NT2/D1 (cell line): ENCODE measurements around the gene SLC6A12.

Experiments used
- DNase-seq: peaks from one replicate; pipeline ENCODE4 v3.0.0-alpha.2; 2011; ENCODE audit warnings: low read depth, low spot score
- H3K27me3 ChIP-seq: 2 replicates; pipeline ENCODE4 v1.6.0; 2011; ENCODE audit warnings: mild to moderate bottlenecking; ENCODE audit not compliant: insufficient read length, insufficient read depth
- H3K36me3 ChIP-seq: 2 replicates; pipeline ENCODE4 v1.6.1; 2011; ENCODE audit warnings: mild to moderate bottlenecking, low read length, mixed read lengths; ENCODE audit not compliant: insufficient read depth, insufficient read length
- H3K4me1 ChIP-seq: 2 replicates; pipeline ENCODE4 v1.5.1; 2011; ENCODE audit not compliant: insufficient read depth, insufficient read length
- H3K4me3 ChIP-seq: 2 replicates; pipeline ENCODE4 v1.5.1; 2011; ENCODE audit warnings: low read depth; ENCODE audit not compliant: insufficient read length
- H3K9ac ChIP-seq: 2 replicates; pipeline ENCODE4 v1.6.0; 2011; ENCODE audit warnings: low read depth; ENCODE audit not compliant: insufficient read length
- H3K9me3 ChIP-seq: 2 replicates; pipeline ENCODE4 v1.5.1; 2011; ENCODE audit warnings: mild to moderate bottlenecking, low read length; ENCODE audit not compliant: insufficient read depth
- SUZ12 ChIP-seq: IDR thresholded peaks from 2 replicates; pipeline ENCODE4 v1.6.1; 2011; ENCODE audit not compliant: insufficient read length, insufficient read depth; ENCODE audit errors: extremely low read depth
- YY1 ChIP-seq: IDR thresholded peaks from 2 replicates; pipeline ENCODE4 v1.6.1; 2011; ENCODE audit not compliant: insufficient read length, insufficient read depth
- ZNF274 ChIP-seq: IDR thresholded peaks from 2 replicates; pipeline ENCODE4 v1.6.1; 2011; ENCODE audit warnings: mild to moderate bottlenecking, low read depth, low read length

SLC6A12 gene

DNA sequence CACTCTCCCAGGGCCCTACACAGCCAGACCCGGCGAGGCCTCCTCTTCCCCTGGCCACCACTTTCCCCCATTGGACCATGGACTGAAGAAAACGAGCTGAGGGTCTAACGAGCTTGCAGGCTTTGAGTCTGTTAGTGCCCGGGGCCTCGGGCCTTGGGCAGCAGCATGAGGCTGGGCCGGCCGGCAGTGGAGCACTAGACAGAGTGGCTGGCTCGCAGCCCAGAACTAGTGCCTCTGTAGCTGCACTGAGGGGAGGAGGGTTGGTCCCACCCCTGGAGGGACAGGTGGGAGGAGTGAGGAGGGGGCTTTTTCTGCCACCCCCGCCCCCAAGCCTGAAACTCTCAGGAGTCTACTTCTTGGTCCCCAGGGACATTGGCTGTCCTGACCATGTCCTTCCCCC, 38.7 kb downstream of the SLC6A12 start:
- Histone ChIP-seq H3K9me3 (no peaks in the 10 kb centered on the region), H3K4me1 (peaks cover 80% of the 10 kb centered on the region), H3K27me3 (no peaks in the 10 kb centered on the region), H3K4me3 (no peak overlapping the region), H3K9ac (peak overlapping the region; percentile 57), H3K36me3 (no peaks in the 10 kb centered on the region)
- DNase-seq: no peak
- no peak for TF ChIP-seq ZNF274
- no peak for TF ChIP-seq SUZ12
- TF ChIP-seq YY1: no peak

DNA sequence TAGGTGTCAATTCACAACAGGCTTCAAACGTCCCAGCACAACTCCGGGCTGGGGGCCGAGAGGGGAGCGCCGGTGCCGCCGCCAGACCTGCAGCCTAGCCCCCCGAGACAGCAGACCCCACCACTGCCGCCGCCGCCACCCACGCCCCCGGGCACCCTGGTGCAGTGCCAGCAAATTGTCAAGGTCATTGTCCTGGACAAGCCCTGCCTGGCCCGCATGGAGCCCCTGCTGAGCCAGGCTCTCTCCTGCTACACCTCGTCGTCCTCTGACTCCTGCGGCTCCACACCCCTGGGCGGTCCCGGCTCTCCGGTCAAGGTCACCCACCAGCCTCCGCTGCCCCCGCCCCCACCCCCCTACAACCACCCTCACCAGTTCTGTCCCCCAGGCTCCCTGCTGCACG, 39.4 kb downstream of the SLC6A12 start:
- peak overlapping the region; percentile 1 for H3K9ac ChIP-seq

DNA sequence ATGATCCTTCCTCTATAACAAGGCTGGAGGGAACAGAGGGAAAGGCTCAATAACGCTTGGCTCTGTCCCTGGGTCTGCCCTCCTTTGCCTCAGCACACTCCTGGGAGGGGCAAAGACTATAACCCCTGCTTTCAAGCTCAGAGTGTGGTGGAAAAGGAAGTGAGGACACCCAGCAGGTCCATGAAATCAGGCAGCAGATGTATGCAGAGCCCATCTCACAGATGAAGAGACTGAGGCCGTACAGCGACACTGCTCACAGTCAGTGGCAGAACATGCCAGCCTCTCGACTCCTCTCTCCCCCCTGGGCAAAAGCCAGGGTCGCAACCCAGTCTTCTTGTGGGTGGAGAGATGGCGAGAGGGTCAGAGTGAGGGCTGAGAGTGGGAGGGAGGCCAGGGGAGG, 39.8 kb downstream of the SLC6A12 start:
- Histone ChIP-seq H3K4me3 (no peak overlapping the region), H3K27me3 (no peaks in the 10 kb centered on the region), H3K36me3 (no peaks in the 10 kb centered on the region), H3K9me3 (no peaks in the 10 kb centered on the region), H3K4me1 (peaks cover 87% of the 10 kb centered on the region), H3K9ac (peak overlapping the region; percentile 1)
- DNase-seq: no peak
- TF ChIP-seq YY1 (no peak), ZNF274 (no peak), SUZ12 (no peak)

More for the DNA sequence above, 39.4 kb downstream of the SLC6A12 start:
- TF ChIP-seq SUZ12 (no peak), ZNF274 (no peak), YY1 (no peak)
- DNase-seq: no peak
- no peaks in the 10 kb centered on the region for H3K36me3 ChIP-seq
- H3K27me3 ChIP-seq: no peaks in the 10 kb centered on the region
- H3K4me3 ChIP-seq: no peak overlapping the region
- peaks cover 84% of the 10 kb centered on the region for H3K4me1 ChIP-seq
- no peaks in the 10 kb centered on the region for H3K9me3 ChIP-seq

DNA sequence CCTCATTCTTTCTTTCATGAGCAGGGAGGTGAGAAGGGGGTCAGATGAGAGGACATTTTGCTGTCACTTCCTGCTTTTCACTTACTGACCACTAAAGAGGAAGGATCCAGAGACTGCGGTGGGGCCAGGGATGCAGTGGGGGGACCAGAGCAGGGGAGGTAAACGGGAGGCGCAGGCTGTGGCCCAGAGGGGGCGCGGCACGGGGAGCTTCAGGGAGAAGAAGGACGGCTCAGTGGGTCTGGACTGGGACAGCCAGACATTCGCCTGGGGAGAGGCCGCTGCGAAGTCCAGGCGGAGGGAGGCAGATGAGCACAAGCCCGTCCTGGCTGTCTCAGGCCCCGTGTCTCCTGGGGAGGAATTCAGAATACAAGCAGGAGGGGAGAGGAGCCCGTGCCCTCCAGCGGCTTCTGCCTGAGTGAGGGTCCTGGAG, 41.2 kb downstream of the SLC6A12 start:
- no peaks in the 10 kb centered on the region for H3K9me3 ChIP-seq
- H3K4me3 ChIP-seq: no peak overlapping the region
- H3K9ac ChIP-seq: peak overlapping the region; percentile 23
- H3K4me1 ChIP-seq: peaks cover 84% of the 10 kb centered on the region
- DNase-seq: no peak
- no peaks in the 10 kb centered on the region for H3K27me3 ChIP-seq
- no peaks in the 10 kb centered on the region for H3K36me3 ChIP-seq
- no peak for TF ChIP-seq SUZ12
- no peak for TF ChIP-seq ZNF274
- no peak for TF ChIP-seq YY1

DNA sequence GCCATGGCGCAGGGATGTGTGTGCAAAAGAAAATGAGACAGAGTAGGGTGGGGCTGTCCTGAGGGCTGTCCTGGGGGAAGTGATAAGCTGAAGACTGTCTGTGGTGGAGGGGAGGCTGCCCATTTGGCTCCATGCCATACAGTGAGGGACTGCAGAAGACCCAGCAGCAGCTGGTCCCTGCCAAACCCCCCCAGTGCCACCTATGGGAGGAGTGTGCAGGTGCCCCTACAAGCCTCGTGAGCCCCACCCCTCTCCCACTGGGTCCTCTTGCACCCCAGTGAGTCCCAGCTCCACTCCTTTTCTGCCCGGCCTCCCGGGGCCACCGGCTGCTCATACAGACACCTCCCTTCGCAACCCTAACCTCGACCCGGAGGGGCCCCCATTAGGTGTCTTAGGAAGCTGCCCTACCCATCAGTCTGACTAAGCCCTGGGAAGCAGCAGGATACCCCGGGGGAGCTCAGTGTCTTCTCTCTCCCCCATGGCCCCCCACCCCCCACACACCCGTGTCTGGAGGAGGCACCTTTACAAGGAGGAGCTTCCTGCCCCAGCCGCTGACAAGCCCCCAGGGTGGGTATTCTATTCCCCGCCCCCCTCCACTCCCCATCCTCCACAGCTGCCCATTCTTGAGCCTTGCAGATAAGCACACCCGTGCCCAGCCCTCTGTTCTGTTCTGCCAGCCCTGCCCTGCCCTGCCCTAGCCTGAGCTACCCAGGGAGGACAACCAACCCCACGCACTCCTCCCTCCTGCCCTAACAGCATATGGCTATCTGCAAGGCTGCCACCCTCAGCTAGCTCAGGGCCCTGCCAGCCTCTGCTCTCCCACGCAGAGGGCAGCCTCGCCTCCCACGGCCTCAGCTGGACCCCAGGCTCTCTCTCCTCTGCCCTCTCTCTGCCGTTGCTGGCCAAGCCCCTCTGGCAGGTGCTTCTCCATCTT, 41.9 kb downstream of the SLC6A12 start:
- Histone ChIP-seq H3K27me3 (no peaks in the 10 kb centered on the region), H3K9ac (no peak overlapping the region), H3K9me3 (no peaks in the 10 kb centered on the region), H3K4me1 (peaks cover 82% of the 10 kb centered on the region), H3K4me3 (no peak overlapping the region), H3K36me3 (no peaks in the 10 kb centered on the region)
- no peak for TF ChIP-seq YY1
- no peak for TF ChIP-seq ZNF274
- no peak for TF ChIP-seq SUZ12
- DNase-seq: no peak

DNA sequence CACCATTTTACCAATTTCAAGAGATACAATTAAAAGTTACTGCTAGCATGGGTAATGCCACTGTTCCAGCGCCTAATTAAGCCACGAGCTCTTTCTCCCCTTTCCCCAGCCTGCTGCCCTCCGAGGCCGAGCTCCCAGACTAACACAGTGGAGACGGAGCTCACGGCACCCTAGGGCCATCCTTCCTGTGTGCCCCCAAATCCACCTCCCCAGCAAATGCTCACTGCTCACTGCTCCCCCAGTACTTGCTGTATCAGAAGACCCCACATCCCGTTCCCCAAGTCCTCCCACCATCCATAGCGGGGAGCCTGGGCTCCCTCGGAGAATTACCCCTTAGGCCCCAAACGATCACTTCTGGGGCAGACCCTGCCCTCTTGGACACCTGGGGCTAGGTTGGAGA, 42.7 kb downstream of the SLC6A12 start:
- H3K36me3 ChIP-seq: no peaks in the 10 kb centered on the region
- H3K4me3 ChIP-seq: no peak overlapping the region
- H3K9me3 ChIP-seq: no peaks in the 10 kb centered on the region
- peaks cover 79% of the 10 kb centered on the region for H3K4me1 ChIP-seq
- no peak for DNase-seq
- no peaks in the 10 kb centered on the region for H3K27me3 ChIP-seq
- no peak overlapping the region for H3K9ac ChIP-seq
- TF ChIP-seq YY1 (no peak), SUZ12 (no peak), ZNF274 (no peak)
